Lung (tissue), 12 donors: Measurements from ENCODE around the gene GAN. TPM values are rescaled to one million over a fixed set of nuclear protein-coding genes. Genes with fewer than 3 reads are reported as not detected.

ENCODE experiments used
- ATAC-seq: fragments of 200-7000 bp; cut with Tn5 transposase; one replicate; pipeline ENCODE4 v1.9.1; 2020; ENCODE audit warnings: moderate number of reproducible peaks; ENCODE audit not compliant: insufficient read depth, low FRiP score
- DNase-seq, 3 donors: peaks; one replicate each; pipeline ENCODE4 v3.0.0-alpha.2; 2013 to 2017
- H3K27ac ChIP-seq, 2 donors: one replicate each; pipeline ENCODE4 v1.5.1; 2013; ENCODE audit warnings: mild to moderate bottlenecking in 2 of 2, moderate library complexity in 2 of 2, control low read depth in 1 of 2, inconsistent platforms in 1 of 2, low read depth in 1 of 2, low read length in 1 of 2
- H3K27me3 ChIP-seq, 3 donors: one replicate each; pipeline ENCODE4 v1.5.1; 2013; ENCODE audit warnings: low read length in 2 of 3; ENCODE audit not compliant: control insufficient read depth in 3 of 3, insufficient read depth in 3 of 3
- H3K36me3 ChIP-seq, 4 donors: one replicate each; pipeline ENCODE4 v1.5.1; 2013; ENCODE audit warnings: low read length in 4 of 4, mild to moderate bottlenecking in 1 of 4, moderate library complexity in 1 of 4; ENCODE audit not compliant: control insufficient read depth in 4 of 4, insufficient read depth in 4 of 4
- H3K4me1 ChIP-seq, 5 donors: one replicate each; pipeline ENCODE4 v1.5.1; 2013; ENCODE audit warnings: low read length in 5 of 5, mild to moderate bottlenecking in 2 of 5, moderate library complexity in 1 of 5; ENCODE audit not compliant: control insufficient read depth in 5 of 5, insufficient read depth in 5 of 5
- H3K4me3 ChIP-seq: one replicate; pipeline ENCODE4 v1.5.1; 2013; ENCODE audit warnings: mild to moderate bottlenecking, control low read depth, moderate library complexity
- H3K9ac ChIP-seq, 2 donors: one replicate each; pipeline ENCODE4 v1.5.1; 2013; ENCODE audit warnings: low read length in 2 of 2, control low read depth in 1 of 2; ENCODE audit not compliant: insufficient read depth in 1 of 2
- H3K9me3 ChIP-seq, 4 donors: one replicate each; pipeline ENCODE4 v1.5.1; 2013; ENCODE audit warnings: low read length in 3 of 4, mild to moderate bottlenecking in 1 of 4, moderate library complexity in 1 of 4; ENCODE audit not compliant: control insufficient read depth in 4 of 4, insufficient read depth in 3 of 4
- CTCF ChIP-seq: IDR thresholded peaks from 2 replicates; pipeline ENCODE4 v1.5.1; 2012; ENCODE audit warnings: mild to moderate bottlenecking; ENCODE audit errors: control extremely low read depth, extremely low read depth
- WGBS, 2 donors: extraction: QIAGEN DNeasy Blood & Tissue Kit; methylation state at CpG; one replicate each; pipeline ENCODE4 v1.1.7; 2013; 5-methylcytosine and 5-hydroxymethylcytosine counted together
- polyA plus RNA-seq, 2 donors: library from polyadenylated mRNA; stranded (reverse); fragments of 200-250 nt; gene quantifications; one replicate each; pipeline ENCODE4 v1.2.1, GENCODE V29; 2013
- total RNA-seq, 2 donors: library from RNA; depleted of rRNA in 1 of 2; stranded (reverse); fragments of >200 nt in 1 of 2; gene quantifications; one replicate each; pipeline ENCODE4 v1.2.1, GENCODE V29; 2014 to 2021
- donor health status: control.
- donor health status: control.
- donor health status: Bipolar disorder and iron deficiency.
- donor health status: healthy.
- donor health status: DM: yes; HTN: yes; CAD: no.

The GAN gene
- total and polyA plus RNA-seq, 4 donors, result 0.76 to 9.0 (median 4.4) TPM

- DNase-seq, result no peak
- WGBS, 2 donors, result 91 to 93% methylated on average over 11 of the region's 11 CpGs
- TF ChIP-seq CTCF, result no peak
- H3K9ac ChIP-seq, result no peak overlapping the region
- H3K4me1 ChIP-seq, result peaks cover 0 to 5% (median 0%) of the 10 kb centered on the region in 5 donors
- H3K4me3 ChIP-seq, result no peak overlapping the region
- no peak for ATAC-seq
- H3K36me3 ChIP-seq, result no peaks in the 10 kb centered on the region
- H3K27me3 ChIP-seq, result no peaks in the 10 kb centered on the region
- H3K9me3 ChIP-seq, result no peaks in the 10 kb centered on the region
- H3K27ac ChIP-seq, result no peak overlapping the region
Measured at GRCh38 chr16:81413245-81413990, 98.7 kb downstream of the GAN start.

GRCh38 chr16:81415751-81416150 lies 101.0 kb downstream of the GAN start:
- ATAC-seq (no peak), DNase-seq (no peak)
- Histone ChIP-seq H3K9ac (no peak overlapping the region), H3K9me3 (no peaks in the 10 kb centered on the region), H3K4me1 (peaks cover 0 to 5% (median 0%) of the 10 kb centered on the region in 5 donors), H3K27ac (no peak overlapping the region), H3K27me3 (no peaks in the 10 kb centered on the region), H3K36me3 (no peaks in the 10 kb centered on the region), H3K4me3 (no peak overlapping the region)
- no peak for TF ChIP-seq CTCF
- 89 to 93% methylated on average over 11 of the region's 11 CpGs for WGBS, 2 donors

- Histone ChIP-seq H3K27ac (no peak overlapping the region), H3K9me3 (no peaks in the 10 kb centered on the region), H3K9ac (no peak overlapping the region), H3K27me3 (no peaks in the 10 kb centered on the region), H3K4me3 (no peak overlapping the region), H3K4me1 (peaks cover 0 to 5% (median 0%) of the 10 kb centered on the region in 5 donors), H3K36me3 (no peaks in the 10 kb centered on the region)
- DNase-seq, result no peak
- WGBS, 2 donors, result 84 to 89% methylated on average over 8 of the region's 8 CpGs
- TF ChIP-seq CTCF, result no peak
- no peak for ATAC-seq
Measured at GRCh38 chr16:81416749-81417148, 102.0 kb downstream of the GAN start.
